ENCODE measurements around the gene CAPNS1.
A peak's percentile ranks its signal among the peaks of the same experiment; 100 is the strongest.
"Not testable (repeated sequence)": the region's sequence is repeated elsewhere in the genome, so short reads cannot be mapped to it uniquely, and the experiment has no call there.

CAPNS1 gene

DNA sequence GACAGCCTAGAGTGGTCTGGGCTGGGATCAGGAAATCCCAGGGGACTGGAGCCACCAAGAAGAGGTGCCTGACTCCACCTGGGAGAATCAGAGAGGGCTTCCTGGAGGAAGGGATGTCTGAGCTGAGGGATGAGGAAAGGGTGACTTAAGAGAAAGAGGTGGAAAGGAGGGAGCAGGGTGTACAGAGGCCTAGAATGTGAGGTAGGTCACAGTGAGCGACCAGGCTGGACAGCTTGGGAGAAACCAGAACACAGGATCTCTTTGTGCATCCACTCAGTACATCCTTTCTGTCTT lies 23.6 kb upstream of the CAPNS1 start:
- no peak for TF ChIP-seq CTCF (IDR thresholded peaks at IDR 0.05; ENCODE audit: low read depth, low read length)
- peaks cover 20% of the 10 kb centered on the region for H3K36me3 ChIP-seq
- H3K27me3 ChIP-seq: no peaks in the 10 kb centered on the region
- H3K4me3 ChIP-seq (ENCODE audit: low read depth, low read length): peak overlapping the region; percentile 56
- no peak for DNase-seq
- H3K4me1 ChIP-seq: no peaks in the 10 kb centered on the region
- H3K9me3 ChIP-seq: no peaks in the 10 kb centered on the region

- Histone ChIP-seq H3K27me3 (no peaks in the 10 kb centered on the region), H3K4me3 (ENCODE audit: low read depth, low read length) (no peak overlapping the region), H3K36me3 (peaks cover 10% of the 10 kb centered on the region), H3K4me1 (no peaks in the 10 kb centered on the region), H3K9me3 (no peaks in the 10 kb centered on the region)
- DNase-seq: peak; percentile 58
- no peak for TF ChIP-seq CTCF (IDR thresholded peaks at IDR 0.05; ENCODE audit: low read depth, low read length)
Measured at GRCh38 chr19:36120092-36120983, 19.5 kb upstream of the CAPNS1 start.

DNA sequence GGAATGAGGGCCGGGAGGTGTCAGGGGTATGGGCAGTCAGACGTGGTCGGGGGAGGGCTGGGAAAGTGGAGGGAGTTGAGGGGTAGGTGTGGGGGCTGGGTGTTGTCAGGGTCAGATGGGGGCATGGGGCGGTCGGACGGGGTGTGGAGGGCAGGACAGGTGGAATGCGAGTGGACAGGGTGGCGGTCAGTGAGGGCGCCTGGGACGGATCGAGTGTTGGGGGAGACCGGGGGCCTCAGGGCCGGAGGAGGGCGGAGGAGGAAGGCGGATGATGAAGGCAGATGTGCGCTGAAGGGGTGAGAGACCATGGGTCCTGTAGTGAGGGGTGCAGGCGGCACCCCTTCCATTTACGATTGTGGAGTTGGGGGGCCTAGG lies 18.9 kb upstream of the CAPNS1 start:
- DNase-seq: no peak
- peaks cover 10% of the 10 kb centered on the region for H3K36me3 ChIP-seq

DNA sequence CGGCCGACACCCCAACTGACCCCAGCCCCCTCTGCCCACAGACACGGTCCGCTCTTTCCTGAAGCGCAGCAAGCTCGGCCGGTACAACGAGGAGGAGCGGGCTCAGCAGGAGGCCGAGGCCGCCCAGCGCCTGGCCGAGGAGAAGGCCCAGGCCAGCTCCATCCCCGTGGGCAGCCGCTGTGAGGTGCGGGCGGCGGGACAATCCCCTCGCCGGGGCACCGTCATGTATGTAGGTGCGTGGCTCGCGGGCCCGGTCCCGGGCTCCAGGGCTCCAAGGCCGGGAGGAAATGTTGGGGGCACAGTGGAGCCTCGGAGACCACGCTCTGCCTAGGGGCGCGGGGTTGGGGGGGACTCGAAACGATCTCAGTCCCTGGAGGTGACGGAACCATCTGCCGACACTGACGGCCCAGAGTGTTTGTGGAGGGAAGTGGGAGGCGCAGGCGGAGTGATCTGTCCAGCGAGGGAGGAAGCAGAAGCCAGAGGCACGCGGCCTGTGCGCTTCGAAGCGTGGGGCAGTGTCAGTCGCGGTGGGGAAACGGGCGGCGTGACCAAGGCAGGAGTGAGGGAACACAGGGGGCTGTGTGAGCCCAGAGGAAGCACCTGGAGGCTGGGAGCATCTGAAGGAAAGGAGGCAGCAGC lies 18.3 kb upstream of the CAPNS1 start:
- Histone ChIP-seq H3K27me3 (no peaks in the 10 kb centered on the region), H3K36me3 (peaks cover 10% of the 10 kb centered on the region), H3K4me1 (no peaks in the 10 kb centered on the region), H3K9me3 (no peaks in the 10 kb centered on the region), H3K4me3 (ENCODE audit: low read depth, low read length) (no peak overlapping the region)
- no peak for TF ChIP-seq CTCF (IDR thresholded peaks at IDR 0.05; ENCODE audit: low read depth, low read length)
- DNase-seq: no peak

More for the DNA sequence above, 18.9 kb upstream of the CAPNS1 start:
- no peak for TF ChIP-seq CTCF (IDR thresholded peaks at IDR 0.05; ENCODE audit: low read depth, low read length)
- Histone ChIP-seq H3K27me3 (no peaks in the 10 kb centered on the region), H3K9me3 (no peaks in the 10 kb centered on the region), H3K4me1 (no peaks in the 10 kb centered on the region), H3K4me3 (ENCODE audit: low read depth, low read length) (no peak overlapping the region)

GRCh38 chr19:36125557-36125956 lies 14.3 kb upstream of the CAPNS1 start:
- Histone ChIP-seq H3K36me3 (no peaks in the 10 kb centered on the region; the same call in 1 of the 2 replicates), H3K9me3 (no peaks in the 10 kb centered on the region), H3K4me1 (no peaks in the 10 kb centered on the region), H3K4me3 (ENCODE audit: low read depth, low read length) (no peak overlapping the region), H3K27me3 (no peaks in the 10 kb centered on the region)
- TF ChIP-seq CTCF (IDR thresholded peaks at IDR 0.05; ENCODE audit: low read depth, low read length): no peak
- DNase-seq: no peak

DNA sequence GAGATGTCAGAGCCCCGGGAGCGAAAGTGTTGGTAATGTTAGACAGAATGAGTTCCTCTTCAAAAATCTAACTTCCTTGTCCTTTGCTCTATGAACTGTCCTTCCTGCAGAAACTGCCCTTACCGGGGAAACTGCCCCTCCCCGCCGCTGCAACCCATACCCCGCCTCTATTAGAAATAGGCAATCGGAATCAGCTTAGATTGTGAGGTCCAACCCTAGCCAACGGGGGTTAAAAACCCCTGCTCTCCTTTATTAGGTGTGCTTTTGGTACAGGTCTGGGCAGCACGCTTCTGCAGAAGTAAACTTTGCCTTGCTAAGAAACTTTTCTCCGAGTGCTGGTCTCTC lies 11.5 kb upstream of the CAPNS1 start:
- Histone ChIP-seq H3K27me3 (no peaks in the 10 kb centered on the region), H3K4me1 (no peaks in the 10 kb centered on the region), H3K9me3 (no peaks in the 10 kb centered on the region), H3K36me3 (no peaks in the 10 kb centered on the region; the same call in 1 of the 2 replicates), H3K4me3 (ENCODE audit: low read depth, low read length) (peak overlapping the region; percentile 65)
- no peak for DNase-seq
- TF ChIP-seq CTCF (IDR thresholded peaks at IDR 0.05; ENCODE audit: low read depth, low read length): no peak

DNA sequence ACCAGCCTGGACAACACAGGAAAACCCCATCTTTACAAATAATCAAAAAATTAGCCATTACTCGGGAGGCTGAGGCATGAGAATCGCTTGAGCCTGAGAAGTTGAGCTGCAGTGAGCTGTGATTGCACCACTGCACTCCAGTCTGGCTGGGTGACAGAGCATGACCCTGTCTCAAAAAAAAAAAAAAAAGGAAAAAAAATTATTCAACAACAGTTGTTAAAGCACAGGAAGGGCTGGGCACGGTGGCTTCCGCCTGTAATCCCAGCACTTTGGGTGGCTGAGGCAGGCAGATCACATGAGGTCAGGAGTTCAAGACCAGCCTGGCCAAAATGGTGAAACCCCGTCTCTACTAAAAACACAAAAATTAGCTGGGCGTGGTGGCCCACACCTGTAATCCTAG lies 8.6 kb upstream of the CAPNS1 start:
- not testable (repeated sequence) for H3K9me3 ChIP-seq; H3K4me1 ChIP-seq; H3K27me3 ChIP-seq; H3K36me3 ChIP-seq; H3K4me3 ChIP-seq (ENCODE audit: low read depth, low read length); DNase-seq

- not testable (repeated sequence) for H3K36me3 ChIP-seq; H3K27me3 ChIP-seq; H3K9me3 ChIP-seq; H3K4me1 ChIP-seq; DNase-seq; H3K4me3 ChIP-seq (ENCODE audit: low read depth, low read length)
Measured at GRCh38 chr19:36134867-36135266, 5.0 kb upstream of the CAPNS1 start.

Measured in BE2C (cell line).